DMS114 treated with DMSO at 0.1 percent for 48 hours (cell line): ENCODE data around the gene CEL.

Experiments used
- DNase-seq: peaks from one replicate; lab custom pipeline; 2025; ENCODE audit not compliant: unreplicated experiment; lab: John Stamatoyannopoulos, UW

The CEL gene

GRCh38 chr9:133101356-133102189, 39.8 kb downstream of the CEL start:
- DNase-seq: no peak

- DNase-seq: no peak
Measured at GRCh38 chr9:133102190-133103021, 40.6 kb downstream of the CEL start.

DNA sequence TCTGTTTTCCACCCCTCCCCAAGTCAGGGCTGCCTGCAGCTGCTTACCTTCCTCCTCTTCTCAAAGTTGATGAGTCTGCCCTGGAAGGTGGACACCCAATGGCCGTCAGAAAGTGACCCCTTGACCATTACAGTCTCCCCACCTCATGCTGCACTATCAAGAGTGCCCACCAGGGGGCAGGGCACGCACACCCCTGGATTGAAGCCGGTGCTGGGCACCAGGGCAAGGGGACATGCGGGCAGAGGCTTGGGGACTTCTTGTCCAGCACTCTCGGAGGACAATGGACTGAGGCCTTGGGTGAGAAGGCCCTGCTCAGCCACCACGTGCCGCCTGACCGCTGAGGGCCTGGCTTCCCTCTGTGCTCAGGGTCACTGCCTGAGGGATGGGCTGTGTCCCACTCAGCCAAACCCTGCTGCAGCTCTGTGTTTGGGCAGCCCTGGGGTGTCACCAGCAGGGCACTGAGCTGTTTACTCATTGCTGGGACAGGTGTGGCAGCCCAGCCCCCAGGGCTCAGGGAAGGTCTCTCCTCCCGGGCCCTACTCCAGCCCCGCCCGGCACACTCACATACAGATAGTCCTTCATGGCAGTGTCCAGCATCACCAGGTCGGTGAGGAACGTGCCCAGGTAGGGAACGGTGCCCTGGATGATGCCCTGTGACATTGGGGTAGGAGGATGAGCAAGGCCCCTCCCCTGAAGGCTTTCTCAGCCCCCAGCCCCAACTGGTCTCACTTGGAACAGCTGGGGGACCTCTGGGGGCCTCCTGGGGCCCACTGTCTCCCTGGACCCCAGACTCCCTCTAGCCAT, 41.6 kb downstream of the CEL start:
- no peak for DNase-seq

- DNase-seq: no peak
Measured at GRCh38 chr9:133103987-133104505, 42.3 kb downstream of the CEL start.

DNA sequence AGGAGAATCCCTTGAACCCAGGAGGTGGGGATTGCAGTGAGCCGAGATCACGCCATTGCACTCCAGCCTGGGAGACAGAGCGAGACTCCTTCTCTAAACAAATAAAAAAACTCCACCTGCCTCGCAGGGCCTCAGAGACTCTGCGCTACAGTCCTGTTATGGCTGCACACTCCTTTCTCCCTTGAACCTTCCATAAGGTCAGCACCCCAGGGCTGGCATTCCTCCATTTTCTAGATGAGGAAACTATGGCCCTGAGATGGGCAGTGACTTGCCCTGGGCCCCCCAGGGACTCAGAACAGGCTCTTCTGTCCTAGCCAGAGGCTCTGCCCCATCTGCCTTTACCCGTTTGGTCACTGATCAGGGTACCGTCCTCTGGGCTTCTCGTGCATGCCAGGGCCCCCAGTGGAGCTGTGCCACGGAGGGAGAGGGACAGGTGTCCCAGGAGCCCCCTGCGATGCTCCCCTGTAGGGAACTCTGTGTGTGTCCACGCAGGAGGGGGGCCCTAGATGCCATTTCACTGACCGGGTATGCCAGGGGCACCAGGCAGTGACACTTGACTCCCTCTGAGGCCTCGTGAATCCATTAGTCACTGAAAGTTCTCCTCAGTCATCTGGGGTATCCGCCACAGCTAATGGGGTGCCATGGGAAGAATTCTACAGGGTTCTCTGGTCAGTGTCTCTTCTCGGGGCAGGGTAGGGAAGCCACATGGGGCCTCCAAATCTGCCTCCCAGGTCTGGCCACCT, 43.1 kb downstream of the CEL start:
- DNase-seq: no peak

GRCh38 chr9:133105461-133105770, 43.6 kb downstream of the CEL start:
- no peak for DNase-seq

GRCh38 chr9:133106511-133107244, 44.9 kb downstream of the CEL start:
- no peak for DNase-seq

GRCh38 chr9:133107245-133107722, 45.5 kb downstream of the CEL start:
- DNase-seq: no peak

DNA sequence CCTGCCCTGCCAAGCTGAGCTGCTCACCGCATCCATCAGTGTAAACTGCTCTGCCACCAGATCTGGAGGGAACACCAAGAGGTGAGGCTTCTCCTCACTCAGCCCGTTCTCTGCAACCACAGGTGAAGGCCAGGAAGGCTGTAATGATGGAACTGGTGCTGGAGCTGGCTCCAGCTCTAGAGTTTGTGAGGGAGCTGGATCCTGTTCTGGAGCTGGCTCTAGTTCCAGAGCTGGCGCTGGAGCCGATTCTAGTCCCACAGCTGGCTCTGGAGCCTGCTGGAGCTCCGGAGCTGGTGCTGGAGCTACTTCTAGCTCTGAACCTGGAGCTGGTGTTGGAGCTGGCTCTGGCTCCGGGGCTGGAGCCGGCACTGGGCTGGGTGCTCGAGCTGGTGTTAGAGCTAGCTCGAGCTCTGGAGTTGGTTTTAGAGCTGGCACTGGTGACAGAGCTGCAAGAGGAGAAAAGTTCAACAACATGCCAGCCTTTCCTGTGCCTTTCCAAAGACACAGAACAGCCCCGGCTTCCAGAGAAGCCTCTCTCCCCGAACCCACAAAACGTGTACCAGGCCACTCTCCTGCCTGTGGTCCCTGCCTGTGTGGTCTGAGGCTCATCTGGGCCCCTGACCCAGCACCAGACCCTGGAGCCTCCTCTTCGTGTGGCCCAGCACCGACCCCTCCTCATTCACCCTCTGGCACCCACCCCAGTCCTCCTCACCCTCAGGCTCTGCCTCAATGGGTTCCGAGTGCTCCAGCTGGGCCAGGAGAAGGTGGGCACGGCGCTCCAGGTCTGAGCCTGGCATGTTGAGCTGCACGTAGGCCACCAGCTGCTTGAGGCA, 46.4 kb downstream of the CEL start:
- DNase-seq: no peak

DNA sequence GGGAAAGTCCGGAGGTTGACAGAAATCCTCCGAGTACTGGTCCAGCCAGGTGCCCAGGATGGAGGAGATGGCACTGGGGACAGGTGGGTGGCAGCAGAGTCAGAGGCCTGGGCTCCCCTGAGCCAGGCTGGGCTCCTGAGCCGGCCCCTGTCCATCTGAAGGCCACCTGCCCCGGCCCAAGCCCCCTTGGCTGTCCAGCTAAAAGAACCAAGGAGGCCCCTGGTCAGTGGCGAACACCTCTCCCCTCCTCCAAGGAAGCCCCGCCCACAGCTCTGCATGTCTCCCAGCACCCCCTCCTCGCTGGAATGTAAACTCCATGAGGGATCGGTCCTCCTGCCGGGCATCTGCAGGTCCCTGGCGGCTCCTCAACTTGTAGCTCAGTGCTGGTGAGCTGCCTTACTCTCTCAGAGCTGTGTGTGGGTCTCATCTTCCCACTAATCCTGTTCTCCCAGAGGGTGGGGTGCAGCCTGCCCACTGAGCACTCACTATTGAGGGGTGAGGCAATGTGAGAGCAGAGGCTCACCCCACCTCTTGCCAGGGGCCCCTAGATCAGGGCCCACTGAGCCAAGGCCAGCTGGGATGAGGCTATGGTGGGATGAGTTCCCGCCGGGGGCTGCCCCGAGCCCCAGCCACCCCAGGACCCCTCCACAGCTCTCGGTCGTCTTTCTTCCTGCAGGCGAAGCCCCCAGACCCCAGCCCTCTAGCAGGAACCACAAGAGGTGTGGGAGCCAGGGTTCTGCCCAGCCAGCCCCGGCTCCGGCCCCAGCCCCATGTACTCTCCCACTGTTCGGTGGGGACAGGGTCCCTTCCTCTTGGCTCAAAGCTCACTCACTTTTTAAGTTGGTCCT, 47.2 kb downstream of the CEL start:
- DNase-seq: no peak

- no peak for DNase-seq
Measured at GRCh38 chr9:133109931-133110650, 48.3 kb downstream of the CEL start.

DNA sequence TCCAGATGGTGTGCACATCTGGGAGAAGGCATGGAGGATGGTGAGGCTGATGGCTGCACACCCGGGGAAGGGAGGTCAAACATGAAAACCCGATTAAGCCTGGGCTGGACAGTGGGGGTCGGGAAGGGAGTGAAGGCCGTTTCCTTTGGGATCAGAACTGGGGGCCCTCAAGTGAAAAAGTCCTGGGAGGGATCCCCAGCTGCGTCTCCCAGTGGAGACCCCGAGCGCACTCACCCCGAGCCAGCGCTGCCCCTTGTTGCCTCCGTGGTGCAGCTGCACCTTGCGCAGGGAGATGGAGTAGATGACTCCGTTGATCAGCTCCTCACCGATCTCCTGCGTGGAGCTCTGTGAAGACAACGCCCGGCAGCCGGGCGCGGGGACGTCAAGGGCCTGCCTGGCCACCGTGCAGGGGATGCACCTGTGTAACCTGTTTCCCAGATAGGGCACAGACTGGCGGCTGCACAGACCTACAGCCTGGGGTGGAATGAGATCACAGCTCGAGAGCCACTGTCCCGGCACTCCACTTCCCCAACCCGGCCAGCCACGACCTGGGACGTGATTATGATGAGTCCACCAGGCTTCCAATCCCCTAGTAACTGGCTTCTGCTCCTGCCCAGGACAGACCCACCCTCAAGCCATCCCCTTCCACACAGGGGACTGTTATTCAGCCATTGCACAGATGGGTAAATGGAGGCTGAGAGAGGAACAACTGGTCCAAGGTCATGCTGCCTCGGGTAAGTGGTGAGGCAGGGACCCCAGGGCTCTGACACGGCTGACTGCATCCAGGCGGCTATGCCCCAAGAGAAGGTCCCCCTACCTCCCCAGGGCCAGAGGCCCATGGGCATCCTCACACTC, 50.3 kb downstream of the CEL start:
- DNase-seq: no peak

DNA sequence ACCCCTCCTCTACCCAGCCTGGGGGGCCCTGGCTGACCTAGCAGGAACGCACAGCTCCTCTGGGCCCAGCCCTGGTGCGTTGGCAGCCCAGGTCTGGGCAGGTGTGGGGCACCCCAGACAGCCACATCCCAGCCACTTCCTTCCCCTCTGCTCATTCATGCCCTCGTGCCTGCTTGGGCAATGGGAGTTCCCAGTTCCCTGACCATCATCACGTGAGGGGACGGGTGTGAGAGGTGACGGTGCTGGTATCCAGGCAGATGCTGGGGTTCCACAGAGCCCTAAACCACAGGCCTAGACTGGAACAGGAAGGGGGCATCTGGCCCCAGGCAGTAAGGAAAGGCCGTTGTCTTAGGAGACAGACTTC, 50.9 kb downstream of the CEL start:
- DNase-seq: no peak

DNA sequence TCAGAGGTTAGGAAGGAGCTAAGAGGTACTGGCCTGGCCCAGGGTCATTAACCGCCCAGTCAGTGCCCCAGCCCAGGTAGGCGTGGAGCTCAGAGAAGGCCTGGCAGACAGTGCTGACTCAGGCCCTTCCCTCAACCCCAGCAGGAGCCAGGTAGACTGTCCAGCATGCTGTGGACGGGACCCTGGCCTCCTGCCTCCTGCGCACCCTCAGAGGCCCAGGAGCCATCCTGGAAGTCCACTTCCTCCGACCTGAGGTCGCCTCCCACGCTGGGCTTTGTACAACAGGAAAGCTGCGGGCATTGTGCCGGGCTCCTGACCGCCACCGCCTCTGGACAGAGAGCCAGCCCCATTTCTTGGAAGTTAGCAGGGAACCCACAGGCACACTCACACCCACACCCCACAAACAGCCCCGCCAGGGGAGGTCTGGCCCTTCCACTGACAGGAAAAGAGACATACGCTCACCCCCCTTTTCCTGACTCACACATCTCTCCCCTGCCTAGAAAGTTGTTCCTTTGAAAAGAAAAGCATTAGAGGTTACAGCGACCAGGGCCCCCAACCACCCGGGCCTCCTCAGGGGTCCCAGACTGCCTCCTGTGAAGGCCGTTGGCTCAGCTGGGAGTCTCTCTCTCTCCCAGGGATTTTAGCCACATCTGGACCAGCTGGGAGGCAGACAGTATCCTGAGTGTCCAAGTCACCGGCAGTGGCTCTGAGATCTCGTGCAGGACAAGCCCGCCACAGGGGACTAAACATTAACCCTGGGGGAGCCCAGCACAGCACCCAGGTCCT, 51.6 kb downstream of the CEL start:
- DNase-seq: no peak

DNA sequence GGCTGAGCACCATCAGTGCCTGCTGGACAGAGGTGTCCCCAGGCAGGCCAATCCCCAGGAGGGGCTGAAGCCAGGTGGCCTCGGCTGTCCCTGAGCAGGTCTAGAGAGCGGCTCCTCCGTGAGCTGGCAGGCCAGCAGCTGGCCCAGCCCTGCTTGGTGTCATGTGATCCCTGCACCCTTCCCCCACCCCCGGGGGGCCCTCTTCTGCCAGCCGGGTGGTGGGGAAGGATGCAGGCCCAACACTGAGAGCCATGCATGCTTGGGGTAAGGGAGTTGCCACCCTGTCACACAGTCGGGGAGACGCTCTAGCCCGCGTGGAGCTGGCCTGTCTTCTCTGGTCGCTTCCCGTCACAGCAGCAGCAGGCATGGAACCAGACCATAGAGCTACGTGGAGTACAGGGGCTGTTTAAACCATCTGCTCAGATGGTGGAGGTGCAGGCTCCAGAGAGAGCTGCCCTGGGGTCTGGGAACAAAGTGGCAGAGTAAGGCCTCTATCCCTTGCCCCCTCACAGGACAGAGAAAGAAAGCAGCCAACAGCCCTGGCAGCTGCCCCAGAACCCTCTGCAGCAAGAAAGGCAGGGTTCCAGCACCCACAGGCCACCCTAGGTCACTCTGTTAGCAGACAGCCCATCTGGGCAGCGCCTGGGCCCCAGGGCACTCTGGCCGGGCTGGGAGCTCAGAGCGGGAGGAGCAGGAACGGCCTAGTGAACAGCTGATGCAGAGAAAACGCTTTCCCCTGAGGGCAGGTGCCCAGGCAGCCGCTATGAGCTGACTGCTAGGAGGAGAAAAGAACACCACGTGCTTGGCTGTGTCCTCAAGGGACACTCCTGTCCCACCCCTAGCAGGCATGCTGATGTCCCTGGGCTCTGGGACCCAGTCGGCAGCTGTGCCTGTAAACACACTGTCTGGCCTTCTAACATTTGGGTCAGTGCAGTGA, 52.4 kb downstream of the CEL start:
- no peak for DNase-seq
